Kidney glomerular epithelial cell (primary cell): ENCODE data around the gene TMEM247.

Source experiments
- DNase-seq: peaks from one replicate; lab custom pipeline; 2025; lab: John Stamatoyannopoulos, UW

Gene TMEM247

GRCh38 chr2:46489423-46490174 lies 10.2 kb downstream of the TMEM247 start:
- no peak for DNase-seq

GRCh38 chr2:46490521-46491141 lies 11.3 kb downstream of the TMEM247 start:
- DNase-seq = no peak

GRCh38 chr2:46492301-46492700 lies 12.9 kb downstream of the TMEM247 start:
- no peak for DNase-seq

GRCh38 chr2:46493241-46493970 lies 14.0 kb downstream of the TMEM247 start:
- DNase-seq = peak; percentile 52

- DNase-seq = no peak
Observed at GRCh38 chr2:46493971-46494250, 14.5 kb downstream of the TMEM247 start.

- DNase-seq = no peak
Observed at GRCh38 chr2:46494596-46494995, 15.2 kb downstream of the TMEM247 start.

GRCh38 chr2:46495231-46496030 lies 16.1 kb downstream of the TMEM247 start:
- DNase-seq = no peak

- no peak for DNase-seq
Observed at GRCh38 chr2:46497766-46498165, 18.4 kb downstream of the TMEM247 start.

GRCh38 chr2:46498681-46499080 lies 19.3 kb downstream of the TMEM247 start:
- DNase-seq = no peak

- DNase-seq = no peak
Observed at GRCh38 chr2:46499392-46499785, 20.0 kb downstream of the TMEM247 start.

GRCh38 chr2:46500801-46501200 lies 21.4 kb downstream of the TMEM247 start:
- DNase-seq = no peak

GRCh38 chr2:46502291-46502885 lies 23.0 kb downstream of the TMEM247 start:
- DNase-seq = no peak

GRCh38 chr2:46503686-46504085 lies 24.3 kb downstream of the TMEM247 start:
- DNase-seq = no peak

GRCh38 chr2:46504221-46504620 lies 24.9 kb downstream of the TMEM247 start:
- no peak for DNase-seq

GRCh38 chr2:46504685-46505471 lies 25.5 kb downstream of the TMEM247 start:
- DNase-seq = no peak

GRCh38 chr2:46505472-46505783 lies 26.1 kb downstream of the TMEM247 start:
- DNase-seq = no peak

- no peak for DNase-seq
Observed at GRCh38 chr2:46506131-46506706, 26.9 kb downstream of the TMEM247 start.

- no peak for DNase-seq
Observed at GRCh38 chr2:46508312-46508711, 28.9 kb downstream of the TMEM247 start.

GRCh38 chr2:46508759-46509158 lies 29.4 kb downstream of the TMEM247 start:
- DNase-seq = no peak

- no peak for DNase-seq
Observed at GRCh38 chr2:46509804-46510203, 30.4 kb downstream of the TMEM247 start.

GRCh38 chr2:46510598-46511177 lies 31.3 kb downstream of the TMEM247 start:
- DNase-seq = no peak
